Suprapubic skin (tissue), 4 donors: ENCODE results near the gene HSPD1. TPM values are rescaled to one million over a fixed set of nuclear protein-coding genes. Genes with fewer than 3 reads are reported as not detected.

ENCODE experiments used
- DNase-seq, 2 donors: peaks; one replicate each; pipeline ENCODE4 v3.0.0-alpha.2; 2019; ENCODE audit warnings: low spot score in 2 of 2
- H3K27ac ChIP-seq: fragments of 200-600 bp; sonication (generic); one replicate; pipeline ENCODE4 v1.5.1; 2019
- H3K27me3 ChIP-seq: fragments of 200-600 bp; sonication (generic); one replicate; pipeline ENCODE4 v1.5.1; 2019
- H3K36me3 ChIP-seq: fragments of 200-600 bp; sonication (generic); one replicate; pipeline ENCODE4 v1.5.1; 2019
- H3K4me1 ChIP-seq: fragments of 200-600 bp; sonication (generic); one replicate; pipeline ENCODE4 v1.5.1; 2019
- H3K4me3 ChIP-seq: fragments of 200-600 bp; sonication (generic); one replicate; pipeline ENCODE4 v1.5.1; 2019; ENCODE audit warnings: mild to moderate bottlenecking
- H3K9me3 ChIP-seq: fragments of 200-600 bp; sonication (generic); one replicate; pipeline ENCODE4 v1.5.1; 2019
- CTCF ChIP-seq, 2 donors: fragments of 200-600 bp in 1 of 2; fragments of 450-650 bp in 1 of 2; sonication (generic) in 1 of 2; IDR thresholded peaks; one replicate each; pipeline ENCODE4 v1.5.1; 2016 to 2019; ENCODE audit warnings: antibody characterized with exemption in 2 of 2, mild to moderate bottlenecking in 1 of 2, moderate library complexity in 1 of 2
- EP300 ChIP-seq: sonication (generic); formaldehyde crosslinking; IDR thresholded peaks from one replicate; pipeline ENCODE4 v1.6.1; 2017; ENCODE audit warnings: antibody characterized with exemption
- POLR2A ChIP-seq, 2 donors: fragments of 450-650 bp; IDR thresholded peaks; one replicate each; pipeline ENCODE4 v1.6.1; 2017; ENCODE audit warnings: antibody characterized with exemption in 2 of 2, mild to moderate bottlenecking in 2 of 2, moderate library complexity in 2 of 2
- POLR2AphosphoS5 ChIP-seq, 3 donors: sonication (generic); formaldehyde crosslinking; IDR thresholded peaks; one replicate each; pipeline ENCODE4 v1.6.1; 2017; ENCODE audit warnings: antibody characterized with exemption in 3 of 3
- WGBS: methylation state at CpG from one replicate; pipeline ENCODE4 v1.1.5; 2018; 5-methylcytosine and 5-hydroxymethylcytosine counted together
- total RNA-seq, 4 donors: library from RNA; depleted of rRNA; stranded (reverse); fragments of >200 nt; gene quantifications; one replicate each; pipeline ENCODE4 v1.1.0, GENCODE V29; 2016

Gene HSPD1
- total RNA-seq, 4 donors from 2014 or later: 86.9 to 148 (median 112) TPM

DNA sequence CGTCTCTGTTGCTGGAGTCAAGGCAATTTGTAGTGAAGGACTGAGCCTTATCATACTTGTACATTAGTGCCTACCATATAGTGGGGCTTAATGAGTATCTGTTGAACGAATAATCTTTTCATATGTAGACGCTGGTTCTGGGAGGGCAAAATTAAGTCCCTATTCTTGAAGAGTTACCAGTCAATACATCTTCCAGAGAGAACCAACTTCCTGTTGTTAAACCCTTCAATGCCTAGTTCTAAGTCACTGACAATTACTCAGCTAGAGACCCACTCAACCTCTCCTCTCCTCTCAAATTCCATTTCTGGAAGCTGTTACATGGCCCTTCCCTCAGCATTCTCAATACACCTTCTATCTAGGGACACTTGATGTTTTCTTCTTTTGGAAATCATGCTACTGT lies 15.1 kb upstream of the HSPD1 start:
- Histone ChIP-seq H3K27ac (peak overlapping the region; percentile 90), H3K9me3 (no peaks in the 10 kb centered on the region), H3K36me3 (no peaks in the 10 kb centered on the region), H3K27me3 (no peaks in the 10 kb centered on the region), H3K4me1 (peaks cover 26% of the 10 kb centered on the region), H3K4me3 (peak overlapping the region; percentile 94)
- DNase-seq: no peak
- TF ChIP-seq EP300 (no peak), POLR2AphosphoS5 (IDR thresholded peaks at IDR 0.05) (no peak), POLR2A (IDR thresholded peaks at IDR 0.05) (no peak), CTCF (IDR thresholded peaks at IDR 0.05) (no peak)
- WGBS: 67% methylated on average over 3 of the region's 3 CpGs

- H3K9me3 ChIP-seq: no peaks in the 10 kb centered on the region
- no peak overlapping the region for H3K4me3 ChIP-seq
- no peaks in the 10 kb centered on the region for H3K27me3 ChIP-seq
- H3K4me1 ChIP-seq: peaks cover 26% of the 10 kb centered on the region
- no peak overlapping the region for H3K27ac ChIP-seq
- no peak for DNase-seq
- no peak for TF ChIP-seq CTCF (IDR thresholded peaks at IDR 0.05)
- no peak for TF ChIP-seq EP300
- TF ChIP-seq POLR2A (IDR thresholded peaks at IDR 0.05): no peak
- TF ChIP-seq POLR2AphosphoS5 (IDR thresholded peaks at IDR 0.05): no peak
- H3K36me3 ChIP-seq: no peaks in the 10 kb centered on the region
- WGBS: 94% methylated on average over 5 of the region's 5 CpGs
Measured at GRCh38 chr2:197513915-197514314, 14.3 kb upstream of the HSPD1 start.

GRCh38 chr2:197506658-197507057 lies 7.0 kb upstream of the HSPD1 start:
- H3K4me1 ChIP-seq: peaks cover 13% of the 10 kb centered on the region
- DNase-seq: no peak
- no peak overlapping the region for H3K4me3 ChIP-seq
- 95% methylated on average over 5 of the region's 5 CpGs for WGBS
- no peak overlapping the region for H3K27ac ChIP-seq
- H3K9me3 ChIP-seq: no peaks in the 10 kb centered on the region
- peaks cover 15% of the 10 kb centered on the region for H3K36me3 ChIP-seq
- H3K27me3 ChIP-seq: no peaks in the 10 kb centered on the region
- no peak for TF ChIP-seq CTCF (IDR thresholded peaks at IDR 0.05)
- TF ChIP-seq POLR2AphosphoS5 (IDR thresholded peaks at IDR 0.05): no peak
- no peak for TF ChIP-seq POLR2A (IDR thresholded peaks at IDR 0.05)
- TF ChIP-seq EP300: no peak

GRCh38 chr2:197504512-197504911 lies 4.9 kb upstream of the HSPD1 start:
- H3K4me1 ChIP-seq: peaks cover 21% of the 10 kb centered on the region
- no peaks in the 10 kb centered on the region for H3K27me3 ChIP-seq
- H3K4me3 ChIP-seq: no peak overlapping the region
- H3K9me3 ChIP-seq: no peaks in the 10 kb centered on the region
- WGBS: 93% methylated on average over 6 of the region's 6 CpGs
- peaks cover 15% of the 10 kb centered on the region for H3K36me3 ChIP-seq
- no peak for DNase-seq
- H3K27ac ChIP-seq: no peak overlapping the region
- TF ChIP-seq EP300: no peak
- TF ChIP-seq POLR2A (IDR thresholded peaks at IDR 0.05): no peak
- TF ChIP-seq CTCF (IDR thresholded peaks at IDR 0.05): no peak
- no peak for TF ChIP-seq POLR2AphosphoS5 (IDR thresholded peaks at IDR 0.05)

DNA sequence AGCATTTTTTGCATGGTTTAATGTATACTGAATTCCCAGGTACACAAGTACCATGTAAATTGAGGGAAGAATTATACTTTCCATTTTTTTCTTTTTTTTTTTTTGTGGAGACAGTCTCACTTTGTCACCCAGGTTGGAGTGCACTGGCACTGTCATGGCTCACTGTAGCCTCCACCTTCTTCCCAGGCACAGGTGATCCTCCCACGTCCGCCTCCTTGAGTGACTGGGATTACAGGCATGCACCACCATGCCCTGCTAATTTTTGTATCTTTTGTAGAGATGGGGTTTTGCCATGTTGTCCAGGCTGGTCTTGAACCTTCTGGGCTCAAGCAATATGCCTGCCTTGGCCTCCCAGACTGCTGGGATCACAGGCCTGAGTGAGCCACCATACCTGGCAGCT lies 4.4 kb upstream of the HSPD1 start:
- peaks cover 15% of the 10 kb centered on the region for H3K36me3 ChIP-seq
- no peaks in the 10 kb centered on the region for H3K9me3 ChIP-seq
- H3K4me3 ChIP-seq: no peak overlapping the region
- H3K27me3 ChIP-seq: no peaks in the 10 kb centered on the region
- TF ChIP-seq EP300 (no peak), POLR2A (IDR thresholded peaks at IDR 0.05) (no peak), CTCF (IDR thresholded peaks at IDR 0.05) (no peak), POLR2AphosphoS5 (IDR thresholded peaks at IDR 0.05) (no peak)
- H3K27ac ChIP-seq: no peak overlapping the region
- H3K4me1 ChIP-seq: peaks cover 22% of the 10 kb centered on the region
- WGBS: 90% methylated on average over 2 of the region's 2 CpGs
- DNase-seq: no peak
